HepG2 (cell line): ENCODE data around the gene ZNF546.

ENCODE experiments used
- ZC3H13 ChIP-seq: sonication (generic); formaldehyde crosslinking; IDR thresholded peaks from 2 replicates; pipeline ENCODE4 v1.8.1; 2023; ENCODE audit warnings: mild to moderate bottlenecking, missing genetic modification reagents, moderate library complexity
- TF ChIP-seq, protein P1 (sequence below): sonication (generic); formaldehyde crosslinking; IDR thresholded peaks from 2 replicates; pipeline ENCODE4 v1.4.0; 2020; ENCODE audit warnings: mild to moderate bottlenecking, missing genetic modification reagents

DNA sequence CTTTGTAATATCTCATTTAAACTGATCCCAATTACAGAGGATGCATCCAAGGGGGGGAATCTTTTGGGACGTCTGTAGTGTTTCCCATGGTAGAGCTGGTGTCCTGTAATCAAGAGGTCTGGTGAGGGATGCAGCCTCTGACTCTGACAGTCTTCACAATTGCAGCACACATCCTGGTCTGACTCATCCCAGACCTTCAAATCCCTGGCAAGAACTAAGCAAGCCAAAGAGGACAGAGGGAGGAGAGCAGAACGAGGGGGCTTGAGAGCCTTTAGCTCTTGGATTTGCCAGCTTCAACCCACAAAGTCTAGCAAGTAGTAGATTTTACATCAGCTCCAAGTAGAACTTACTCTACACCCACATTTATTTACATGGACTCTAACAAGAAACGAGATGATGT is 45.2 kb upstream of the ZNF546 start:
- TF ChIP-seq, protein P1, sequence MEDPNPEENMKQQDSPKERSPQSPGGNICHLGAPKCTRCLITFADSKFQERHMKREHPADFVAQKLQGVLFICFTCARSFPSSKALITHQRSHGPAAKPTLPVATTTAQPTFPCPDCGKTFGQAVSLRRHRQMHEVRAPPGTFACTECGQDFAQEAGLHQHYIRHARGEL (CRISPR knock-in tag): no peak
- TF ChIP-seq ZC3H13 (CRISPR knock-in tag): no peak
